Stimulated activated CD4-positive, alpha-beta T cell treated with anti-CD3 and anti-CD28 coated beads, Interleukin-4, amount 100 ng/mL, for 1 hour (primary cell): ENCODE measurements around the gene DNALI1.
A peak's percentile ranks its signal among the peaks of the same experiment; 100 is the strongest.
"Not testable (repeated sequence)": the region's sequence is repeated elsewhere in the genome, so short reads cannot be mapped to it uniquely, and the experiment has no call there.

ENCODE experiments used
- DNase-seq: peaks from one replicate; pipeline ENCODE4 v3.0.0-alpha.2; 2020

The DNALI1 gene

DNA sequence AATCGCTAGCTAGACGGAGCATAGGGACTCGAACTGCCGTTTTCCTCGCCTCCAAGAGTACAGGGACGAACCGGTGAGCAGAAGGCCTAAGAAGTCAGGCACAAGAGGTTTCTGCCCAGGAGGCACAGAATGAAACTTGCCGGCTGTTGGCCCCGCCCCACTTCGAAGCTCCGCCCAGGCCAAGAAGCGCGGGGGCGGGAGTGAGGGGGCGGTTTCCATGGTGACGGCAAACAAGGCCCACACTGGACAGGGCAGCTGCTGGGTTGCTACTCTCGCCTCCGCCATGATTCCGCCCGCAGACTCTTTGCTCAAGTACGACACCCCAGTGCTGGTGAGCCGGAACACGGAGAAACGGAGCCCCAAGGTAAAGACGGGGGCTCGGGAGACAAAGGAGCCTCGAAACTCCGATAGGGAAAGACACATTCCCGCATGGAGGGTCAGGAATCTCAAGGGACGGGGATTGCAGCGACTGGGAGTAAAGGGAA, at the start of gene DNALI1:
TSS of gene DNALI1 (plus strand) at position 229 of the 485 bp plus-strand sequence. CDS start at position 284, 55 bp downstream.
- DNase-seq = no peak

DNA sequence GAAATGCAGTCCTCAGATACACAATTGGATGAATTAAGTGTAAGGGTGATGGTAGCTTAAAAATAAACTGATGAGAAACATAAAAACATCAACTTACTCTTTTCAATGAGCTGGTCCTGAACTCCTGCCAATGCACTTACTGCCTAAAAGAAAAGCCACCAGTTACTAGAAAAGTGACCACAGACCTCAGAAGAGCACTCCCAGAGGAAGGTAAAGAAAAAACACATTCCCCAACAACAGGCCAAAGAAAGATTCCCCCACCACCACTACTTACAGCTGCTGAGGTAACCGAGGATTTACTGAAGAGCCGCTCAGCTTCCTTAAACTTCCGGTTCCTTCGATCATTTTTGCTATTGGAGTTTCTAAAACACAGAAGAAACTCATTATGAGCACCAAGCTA, 47.6 kb upstream of the DNALI1 start:
- DNase-seq = no peak

DNA sequence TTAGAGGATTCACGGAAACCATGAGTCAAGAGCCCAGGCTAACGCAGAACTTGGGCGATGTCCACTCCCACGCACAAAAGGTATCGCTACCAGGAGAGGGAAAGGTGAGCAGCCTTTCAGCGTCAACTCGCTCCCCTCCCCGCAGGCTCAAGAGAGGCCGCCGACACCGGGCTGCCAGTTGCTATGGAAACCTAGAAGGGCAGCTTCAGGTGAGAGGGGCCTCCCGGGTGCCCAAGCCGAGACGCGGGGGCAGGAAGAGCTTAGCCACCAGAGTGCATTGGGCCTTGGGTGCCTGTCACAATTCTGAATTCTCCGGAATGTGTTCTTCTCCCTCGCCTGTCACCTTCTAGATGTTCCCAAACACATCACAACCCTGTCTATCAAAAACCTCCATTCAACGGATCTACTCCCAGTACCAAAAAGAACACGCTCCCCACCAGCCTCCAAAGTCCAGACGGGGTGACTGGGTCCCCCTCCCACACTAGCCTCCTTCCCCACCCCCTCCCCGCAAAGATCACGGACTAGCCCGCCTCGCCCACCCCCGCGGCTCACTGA, 42.9 kb upstream of the DNALI1 start:
- DNase-seq = peak; percentile 65

DNA sequence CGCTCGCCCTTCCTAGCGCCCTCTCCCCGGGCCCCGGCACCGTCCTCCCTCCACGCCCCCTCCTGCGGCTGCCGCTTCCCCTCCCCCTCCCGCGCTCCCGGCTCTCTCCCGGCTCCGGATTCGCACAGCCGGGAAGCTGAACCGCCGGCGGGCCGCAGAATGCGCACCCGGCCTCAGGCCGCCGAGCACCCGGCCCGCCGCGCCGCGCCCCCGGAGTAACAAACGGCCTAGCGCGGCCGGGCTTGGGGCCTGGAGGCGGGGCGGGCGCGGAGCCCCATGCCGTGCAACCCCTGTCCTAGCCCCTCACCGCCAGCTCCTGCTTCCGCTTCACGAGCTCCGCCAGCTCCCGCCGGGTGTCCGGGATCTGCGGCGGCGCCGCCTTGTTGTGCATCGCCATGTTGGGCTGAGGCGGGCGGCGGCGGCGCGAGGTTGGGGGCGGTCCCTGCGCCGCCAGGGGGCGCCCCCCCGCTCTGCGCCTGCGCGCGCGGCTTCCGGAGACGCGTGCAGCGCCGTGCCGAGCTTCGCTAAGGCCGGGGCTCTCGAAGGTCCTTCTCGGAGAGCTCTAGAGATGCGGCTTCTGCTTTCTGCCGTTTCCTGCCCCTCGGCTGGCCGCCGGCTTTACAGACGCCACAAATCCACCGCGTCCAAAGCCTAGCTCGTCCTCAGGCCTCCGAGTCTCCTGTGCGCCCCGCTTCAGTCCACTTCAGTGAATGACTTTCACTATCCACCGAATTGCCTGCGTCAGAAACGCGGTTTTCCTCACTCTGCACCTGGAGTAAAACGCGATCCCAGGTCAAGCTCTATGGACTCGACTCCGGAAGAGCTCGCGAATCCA, 42.2 kb upstream of the DNALI1 start, which contains the start of gene MEAF6:
TSS of gene MEAF6 (minus strand) at position 417 of the 835 bp plus-strand sequence. CDS start at position 397, 20 bp downstream.
- DNase-seq = peak; percentile 84

DNA sequence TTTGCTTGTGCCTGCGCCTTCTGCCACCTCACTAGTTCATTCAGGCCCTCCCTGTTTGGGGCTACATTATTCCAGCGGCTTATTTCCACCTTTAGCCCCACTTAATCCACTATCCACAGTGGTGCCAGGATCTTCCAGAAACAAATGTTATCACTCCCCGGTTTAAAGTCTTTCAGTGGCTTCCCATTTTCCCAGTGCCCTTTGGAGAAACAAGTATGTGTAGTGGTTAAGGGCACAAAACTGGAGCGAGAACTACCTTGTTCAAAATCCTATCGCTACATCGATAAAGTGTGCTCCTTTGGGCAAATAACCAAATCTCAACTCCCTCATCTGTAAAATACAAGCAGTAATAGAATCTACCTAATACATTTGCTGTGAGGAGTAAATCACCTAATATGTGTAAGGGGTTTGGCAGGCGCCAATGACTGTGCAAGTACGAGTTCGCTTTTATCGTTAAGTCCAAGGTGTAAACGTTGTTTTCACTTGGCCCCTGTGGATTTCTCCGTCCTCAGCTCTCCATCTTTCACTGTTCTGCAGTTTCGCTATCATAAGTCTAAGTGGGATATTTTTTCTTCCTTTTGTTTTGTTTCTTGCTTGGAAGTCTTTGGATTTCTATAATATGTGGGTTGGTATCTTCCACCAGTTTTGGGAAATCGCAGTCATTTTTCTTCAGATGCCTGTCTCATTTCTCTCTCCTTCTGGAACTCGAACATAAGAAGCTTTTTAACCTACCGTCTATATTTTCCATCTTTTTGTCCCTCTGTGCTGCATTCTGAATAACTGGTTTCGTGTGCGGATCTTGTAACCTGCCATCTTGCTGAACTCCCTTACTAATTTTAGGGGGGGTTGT, 41.3 kb upstream of the DNALI1 start:
- DNase-seq = no peak

DNA sequence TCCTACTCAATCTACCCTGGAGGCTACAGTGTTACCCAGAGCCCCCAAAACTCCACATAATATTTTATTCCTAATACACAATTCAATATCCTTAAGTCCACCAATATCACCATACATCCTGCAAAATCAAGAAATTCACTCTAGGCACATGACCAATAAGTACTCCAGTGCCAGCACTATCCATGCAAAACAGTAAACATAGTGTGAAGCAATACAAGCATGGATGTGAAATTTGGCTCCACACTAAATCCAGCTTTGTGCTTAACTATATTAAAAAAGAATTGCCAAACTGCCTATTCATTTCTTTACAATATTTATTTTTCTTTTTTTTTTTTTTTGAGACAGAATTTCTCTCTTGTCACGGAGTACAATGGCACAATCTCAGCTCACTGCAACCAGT, 39.2 kb upstream of the DNALI1 start:
- no peak for DNase-seq

DNA sequence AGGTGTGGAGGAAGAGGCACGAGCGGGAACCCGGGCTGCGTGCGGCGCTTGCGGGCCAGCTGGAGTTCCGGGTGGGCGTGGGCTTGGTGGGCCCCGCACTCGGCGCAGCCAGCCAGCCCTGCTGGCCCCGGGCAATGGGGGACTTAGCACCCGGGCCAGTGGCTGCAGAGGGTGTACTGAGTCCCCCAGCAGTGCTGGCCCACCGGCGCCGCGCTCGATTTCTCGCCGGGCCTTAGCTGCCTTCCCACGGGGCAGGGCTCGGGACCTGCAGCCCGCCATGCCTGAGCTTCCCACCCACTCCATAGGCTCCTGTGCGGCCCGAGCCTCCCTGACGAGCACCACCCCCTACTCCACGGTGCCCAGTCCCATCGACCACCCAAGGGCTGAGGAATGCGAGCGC, 38.5 kb upstream of the DNALI1 start:
- DNase-seq = not testable (repeated sequence)

DNA sequence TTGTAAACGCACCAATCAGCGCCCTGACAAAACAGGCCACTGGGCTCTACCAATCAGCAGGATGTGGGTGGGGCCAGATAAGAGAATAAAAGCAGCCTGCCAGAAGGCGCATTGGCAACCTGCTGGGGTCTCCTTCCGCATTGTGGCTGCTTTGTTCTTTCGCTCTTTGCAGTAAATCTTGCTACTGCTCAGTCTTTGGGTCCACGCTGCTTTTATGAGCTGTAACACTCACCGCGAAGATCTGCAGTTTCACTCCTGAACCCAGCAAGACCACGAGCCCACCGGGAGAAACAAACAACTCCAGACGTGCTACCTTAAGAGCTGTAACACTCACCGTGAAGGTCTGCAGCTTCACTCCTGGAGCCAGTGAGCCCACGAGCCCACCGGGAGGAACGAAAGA, 37.8 kb upstream of the DNALI1 start:
- DNase-seq = peak; percentile 25

DNA sequence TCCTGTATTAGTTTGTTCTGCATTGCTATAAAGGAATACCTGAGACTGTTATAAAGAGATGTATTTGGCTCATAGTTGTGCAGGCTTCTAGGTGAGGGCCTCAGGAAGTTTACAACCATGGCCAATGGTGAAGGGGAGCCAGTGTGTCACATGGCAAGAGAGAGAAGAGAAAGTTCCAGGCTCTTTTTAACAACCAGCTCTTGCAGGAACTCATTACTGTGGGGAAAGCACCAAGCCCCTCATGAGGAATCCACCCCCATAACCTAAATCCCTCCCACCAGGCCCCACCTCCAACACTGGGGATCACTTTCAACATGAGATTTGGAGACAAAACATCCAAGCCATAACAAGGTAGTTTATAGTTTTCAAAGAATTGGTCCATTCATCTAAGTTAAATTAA, 37.1 kb upstream of the DNALI1 start:
- no peak for DNase-seq

DNA sequence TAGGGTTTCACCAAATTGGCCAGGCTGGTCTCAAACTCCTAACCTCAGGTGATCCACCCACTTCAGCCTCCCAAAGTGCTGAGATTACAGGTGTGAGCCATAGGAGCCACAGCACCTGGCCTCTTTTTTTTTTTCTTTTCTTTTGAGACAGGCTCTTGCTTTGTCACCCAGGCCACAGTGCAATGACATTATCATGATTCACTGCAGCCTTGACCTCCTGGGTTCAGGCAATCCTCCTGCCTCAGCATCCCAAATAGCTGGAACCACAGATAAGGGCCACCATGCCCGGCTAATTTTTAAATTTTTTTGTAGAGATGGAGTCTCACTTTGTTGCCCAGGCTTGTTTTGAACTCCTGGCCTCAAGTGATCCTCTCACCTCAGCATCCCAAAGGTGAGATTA, 26.9 kb upstream of the DNALI1 start:
- not testable (repeated sequence) for DNase-seq

DNA sequence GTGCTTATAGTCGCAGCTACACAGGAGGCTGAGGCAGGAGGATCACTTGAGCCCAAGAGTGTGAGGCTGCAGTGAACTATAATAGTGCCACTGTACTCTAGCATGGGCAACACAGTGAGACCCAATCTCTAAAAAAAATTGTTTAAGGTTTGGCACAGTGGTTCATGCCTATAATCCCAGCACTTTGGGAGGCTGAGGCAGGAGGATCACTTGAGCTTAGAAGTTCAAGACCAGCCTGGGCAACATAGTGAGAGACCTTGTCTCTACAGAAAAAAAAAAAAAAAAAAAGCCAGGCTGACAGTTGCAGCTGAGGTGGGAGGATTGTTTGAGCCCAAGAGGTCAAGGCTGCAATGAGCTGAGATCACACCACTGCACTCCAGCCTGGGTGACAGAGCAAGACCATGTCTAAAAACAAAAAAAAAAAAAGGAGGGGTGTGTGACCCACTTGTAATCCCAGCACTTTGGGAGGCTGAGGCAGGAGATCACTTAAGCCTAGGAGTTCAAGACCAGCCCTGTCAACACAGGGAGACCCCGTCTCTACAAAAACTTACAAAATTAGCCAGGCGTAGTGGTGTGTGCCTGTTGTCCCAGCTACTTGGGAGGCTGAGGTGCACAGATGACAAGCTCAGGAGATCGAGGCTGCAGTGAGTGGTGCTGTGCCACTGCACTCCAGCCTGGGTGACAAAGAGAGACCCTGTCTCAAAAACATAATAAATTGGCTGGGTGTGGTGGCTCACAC, 24.2 kb upstream of the DNALI1 start:
- DNase-seq = not testable (repeated sequence)

DNA sequence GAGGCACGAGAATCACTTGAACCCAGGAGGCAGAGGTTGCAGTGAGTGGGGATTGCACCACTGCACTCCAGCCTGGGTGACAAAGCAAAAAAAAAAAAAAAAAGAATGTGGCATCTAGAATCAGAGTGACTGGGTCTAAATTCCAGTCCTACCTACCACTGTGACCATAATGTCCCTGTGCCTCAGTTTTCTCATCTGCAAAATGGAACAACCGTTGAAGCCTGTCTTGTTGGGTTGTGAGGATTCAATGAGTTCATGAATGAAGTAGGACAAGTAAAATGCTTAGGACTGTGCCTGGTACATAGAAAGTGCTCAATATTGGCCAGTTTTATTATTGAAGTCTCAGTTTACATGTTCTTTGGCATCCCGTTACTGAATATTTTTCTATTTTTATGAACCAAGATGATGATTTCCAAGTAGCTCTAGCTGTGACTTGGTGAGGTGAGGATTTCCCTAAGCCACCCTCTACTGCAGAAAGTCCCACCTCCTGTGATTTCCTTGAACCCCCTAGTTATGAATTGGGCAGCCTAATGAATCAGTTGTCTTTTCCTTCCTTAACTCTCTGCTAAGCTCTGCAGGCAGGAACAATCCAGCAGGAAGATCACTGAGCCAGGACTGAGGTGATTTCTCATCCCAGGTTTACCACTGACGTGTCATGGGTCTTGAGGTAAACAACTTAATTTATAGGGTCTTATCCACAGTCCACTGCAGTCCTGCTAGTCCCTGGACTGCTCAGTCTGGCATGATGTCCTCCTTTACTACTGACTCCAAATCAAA, 23.2 kb upstream of the DNALI1 start:
- DNase-seq = no peak

DNA sequence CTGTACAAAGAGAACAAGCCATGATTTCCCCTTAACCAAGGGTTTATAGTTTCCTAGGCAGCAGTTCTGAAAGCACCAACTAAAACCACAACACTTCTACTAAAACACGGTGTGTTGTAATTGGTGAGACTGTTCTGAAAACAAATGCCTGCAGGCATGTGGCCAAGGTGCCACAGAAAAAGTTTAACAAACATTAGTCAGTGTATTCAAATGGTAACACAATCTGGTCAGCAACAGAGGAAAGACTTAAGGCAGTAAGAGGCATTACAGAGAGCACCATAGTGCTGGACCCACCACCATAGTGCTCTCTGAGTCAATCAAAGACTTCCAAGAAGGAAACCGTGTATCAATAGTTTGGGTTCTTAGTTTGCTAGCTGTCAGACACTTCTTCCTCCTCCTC, 19.4 kb upstream of the DNALI1 start:
- DNase-seq = no peak

DNA sequence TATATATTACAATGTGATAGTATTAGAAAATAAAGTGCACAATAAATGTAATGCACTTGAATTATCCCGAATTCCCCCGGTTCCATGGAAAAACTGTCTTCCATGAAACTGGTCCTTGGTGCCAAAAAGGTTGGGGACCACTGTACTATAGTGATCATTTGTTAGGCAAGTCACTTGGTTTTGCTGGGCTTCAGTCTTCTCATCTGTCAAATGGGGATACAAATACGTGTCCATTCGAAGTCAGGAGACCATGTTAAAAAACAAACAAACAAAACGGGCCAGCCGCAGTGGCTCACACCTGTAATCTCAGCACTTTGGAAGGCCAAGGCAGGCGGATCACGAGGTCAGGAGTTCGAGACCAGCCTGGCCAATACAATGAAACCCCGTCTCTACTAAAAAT, 17.6 kb upstream of the DNALI1 start:
- not testable (repeated sequence) for DNase-seq

DNA sequence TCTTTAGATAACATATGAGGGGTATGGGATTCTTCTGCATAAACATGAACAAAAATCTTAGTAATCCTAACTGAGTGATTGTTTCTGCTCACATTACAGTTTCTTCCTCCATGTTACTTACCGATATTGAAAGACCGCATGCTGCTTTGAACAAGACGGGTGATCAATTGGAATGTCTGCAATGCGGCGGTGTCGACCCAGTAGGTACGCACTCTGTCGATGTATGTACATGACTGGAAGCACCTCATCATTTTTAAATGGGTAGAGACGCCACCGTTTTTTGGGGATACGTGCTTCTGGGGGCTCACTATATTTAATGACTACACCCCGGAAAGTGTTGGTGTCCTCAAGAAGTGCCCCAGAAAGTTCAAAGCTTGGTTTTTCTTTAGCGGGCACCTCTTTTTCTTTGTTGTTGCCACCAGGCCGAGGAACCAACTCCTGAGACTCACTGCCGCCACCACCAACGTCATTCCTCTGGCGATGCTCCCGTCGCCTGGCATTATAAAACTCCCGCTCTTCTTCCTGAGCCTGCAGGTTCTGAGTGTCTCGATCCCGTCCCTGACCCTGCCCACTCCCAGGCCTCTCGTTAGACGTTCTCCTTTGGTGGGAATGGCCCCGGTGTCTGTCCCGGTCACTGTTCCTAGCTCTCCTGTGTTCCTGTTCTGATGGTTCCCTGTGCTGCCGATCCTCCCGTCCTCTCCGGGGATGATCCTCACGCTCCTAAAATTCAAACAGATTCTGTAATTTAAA, 16.5 kb upstream of the DNALI1 start:
- DNase-seq = no peak

DNA sequence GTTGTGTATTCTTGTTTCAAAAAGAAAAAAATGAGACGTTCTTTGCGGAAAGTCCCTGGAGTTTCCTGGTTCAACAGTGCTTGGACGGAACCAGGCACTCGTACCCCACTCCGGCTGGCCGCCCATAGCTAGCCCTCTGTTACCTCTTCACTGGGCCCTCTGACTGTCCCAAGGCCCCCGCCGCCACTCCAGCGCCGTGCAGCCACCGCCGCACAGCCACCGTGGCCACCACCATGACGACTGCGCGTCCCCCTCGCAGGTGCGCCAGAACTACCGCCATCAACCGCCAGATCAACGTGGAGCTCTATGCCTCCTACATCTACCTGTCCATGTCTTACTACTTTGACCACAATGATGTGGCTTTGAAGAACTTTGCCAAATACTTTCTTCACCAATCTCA, 12.2 kb upstream of the DNALI1 start:
- DNase-seq = no peak

DNA sequence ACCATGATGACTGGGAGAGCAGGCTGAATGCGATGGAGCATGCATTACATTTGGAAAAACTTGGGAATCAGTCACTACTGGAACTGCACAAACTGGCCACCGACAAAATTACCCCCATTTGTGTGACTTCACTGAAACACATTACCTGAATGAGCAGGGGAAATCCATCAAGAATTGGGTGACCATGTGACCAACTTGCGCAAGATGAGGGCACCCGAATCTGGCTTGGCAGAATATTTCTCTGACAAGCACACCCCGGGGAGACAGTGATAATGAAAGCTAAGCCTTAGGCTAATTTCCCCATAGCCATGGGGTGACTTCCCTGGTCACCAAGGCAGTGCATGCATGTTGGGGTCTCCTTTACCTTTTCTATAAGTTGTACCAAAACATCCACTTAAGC, 11.7 kb upstream of the DNALI1 start:
- DNase-seq = no peak

DNA sequence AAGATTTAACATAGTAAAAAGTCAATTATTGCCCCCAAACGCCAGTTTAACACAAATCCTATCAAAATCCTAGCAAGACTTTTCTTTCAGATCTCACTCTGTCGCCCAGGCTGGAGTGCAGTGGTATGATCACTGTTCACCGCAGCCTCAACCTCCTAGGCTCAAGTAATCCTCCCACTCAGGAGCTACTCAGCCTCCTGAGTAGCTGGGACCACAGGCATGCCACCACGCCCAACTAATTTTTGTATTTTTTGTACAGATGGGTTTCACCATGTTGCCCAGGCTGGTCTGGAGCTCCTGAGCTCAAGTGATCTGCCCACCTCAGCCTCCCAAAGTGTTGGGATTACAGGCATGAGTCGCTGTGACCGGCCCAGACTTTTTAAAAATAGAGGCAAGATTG, 7.4 kb upstream of the DNALI1 start:
- no peak for DNase-seq

DNA sequence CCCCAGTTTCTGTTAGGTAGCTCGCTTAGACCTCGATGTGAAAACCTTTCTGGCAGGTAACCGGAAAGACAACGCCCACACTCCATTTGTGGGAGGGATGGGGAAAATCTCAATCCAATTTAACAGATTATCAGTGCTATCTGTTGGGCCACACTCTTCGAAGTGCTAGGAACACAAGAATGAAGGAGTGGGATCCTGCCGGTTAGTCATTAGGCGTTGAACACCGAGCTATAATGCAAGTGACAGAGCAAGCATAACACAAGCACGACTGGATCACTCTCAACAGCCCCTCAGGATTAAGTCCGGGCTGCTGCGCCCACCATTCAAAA, 3.2 kb upstream of the DNALI1 start:
- DNase-seq = no peak

DNA sequence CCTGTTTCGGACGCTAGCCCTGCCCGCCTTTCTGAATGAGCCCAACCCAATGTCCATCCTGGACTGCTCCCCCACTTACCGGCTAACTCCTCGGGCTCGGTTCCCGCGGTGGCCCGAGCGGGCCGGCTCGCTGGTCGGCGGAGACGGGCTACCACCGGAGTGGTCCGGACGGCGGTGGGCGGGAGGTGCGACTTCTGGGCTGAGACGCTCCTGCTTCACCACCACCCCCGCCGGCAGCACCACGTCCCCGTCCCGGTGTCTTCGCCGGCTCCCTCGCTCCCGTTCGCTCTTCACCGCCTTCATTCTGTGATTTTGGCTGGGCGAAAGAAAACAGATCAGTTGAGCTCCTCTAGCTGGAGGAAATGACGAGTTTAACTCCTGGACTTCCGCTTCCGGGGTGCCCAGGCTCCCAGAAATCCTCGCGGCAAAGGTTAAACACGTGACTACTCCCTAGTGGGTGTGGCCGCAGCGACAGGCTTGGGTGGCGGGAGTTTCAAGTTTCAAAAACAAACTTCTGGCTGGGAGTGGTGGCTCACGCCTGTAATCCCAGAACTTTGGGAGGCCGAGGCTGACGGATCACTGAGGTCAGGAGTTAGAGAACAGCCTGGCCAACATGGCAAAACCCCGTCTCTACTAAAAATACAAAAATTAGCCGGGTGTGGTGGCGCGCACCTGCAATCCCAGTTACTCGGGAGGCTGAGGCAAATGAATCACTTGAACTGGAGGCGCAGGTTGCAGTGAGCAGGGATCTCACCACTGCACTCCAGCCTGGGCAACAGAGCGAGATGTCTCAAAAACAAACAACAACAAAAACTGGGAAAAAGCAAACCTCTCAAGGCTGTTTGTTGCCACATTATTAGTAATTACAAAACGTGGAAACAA, 2.6 kb upstream of the DNALI1 start, which contains the start of gene SNIP1:
TSS of gene SNIP1 (minus strand) at position 367 of the 882 bp plus-strand sequence. CDS start at position 303, 64 bp downstream.
- DNase-seq = peak; percentile 85
